Measurements from ENCODE around the gene UBE2QL1.

The UBE2QL1 gene

GRCh38 chr5:6522923-6523322, 74.3 kb downstream of the UBE2QL1 start:
- in situ Hi-C loops (cut with MboI; ENCODE audit: low sequenced_read_pairs): no loop called here

GRCh38 chr5:6525422-6525821, 76.8 kb downstream of the UBE2QL1 start:
- in situ Hi-C loops (cut with MboI; ENCODE audit: low sequenced_read_pairs): no loop called here

- in situ Hi-C loops (cut with MboI; ENCODE audit: low sequenced_read_pairs): no loop called here
These were observed 77.3 kb downstream of the UBE2QL1 start for GRCh38 chr5:6525910-6526309.

GRCh38 chr5:6527749-6528455, 79.2 kb downstream of the UBE2QL1 start:
- in situ Hi-C loops (cut with MboI; ENCODE audit: low sequenced_read_pairs): no loop called here

- in situ Hi-C loops (cut with MboI; ENCODE audit: low sequenced_read_pairs): no loop called here
These were observed 86.9 kb downstream of the UBE2QL1 start for GRCh38 chr5:6535594-6535993.

- in situ Hi-C loops (cut with MboI; ENCODE audit: low sequenced_read_pairs): no loop called here
These were observed 90.4 kb downstream of the UBE2QL1 start for GRCh38 chr5:6539060-6539459.

GRCh38 chr5:6540111-6540827, 91.6 kb downstream of the UBE2QL1 start:
- in situ Hi-C loops (cut with MboI; ENCODE audit: low sequenced_read_pairs): no loop called here

GRCh38 chr5:6541256-6542013, 92.8 kb downstream of the UBE2QL1 start:
- in situ Hi-C loops (cut with MboI; ENCODE audit: low sequenced_read_pairs): no loop called here

GRCh38 chr5:6542421-6543345, 94.0 kb downstream of the UBE2QL1 start:
- in situ Hi-C loops (cut with MboI; ENCODE audit: low sequenced_read_pairs): no loop called here

GRCh38 chr5:6543346-6543730, 94.7 kb downstream of the UBE2QL1 start:
- in situ Hi-C loops (cut with MboI; ENCODE audit: low sequenced_read_pairs): no loop called here

- in situ Hi-C loops (cut with MboI; ENCODE audit: low sequenced_read_pairs): no loop called here
These were observed 95.3 kb downstream of the UBE2QL1 start for GRCh38 chr5:6543830-6544560.
